Measurements from ENCODE around the gene HSFY1.
"Not testable (repeated sequence)": the region's sequence is repeated elsewhere in the genome, so short reads cannot be mapped to it uniquely, and the experiment has no call there.

- not testable (repeated sequence) for TF ChIP-seq POLR2A (IDR thresholded peaks at IDR 0.05; ENCODE audit: extremely low read depth, insufficient read length); CTCF (IDR thresholded peaks at IDR 0.05; ENCODE audit: low read depth, low read length); MYC (IDR thresholded peaks at IDR 0.05; ENCODE audit: low read depth, low read length); MAX (IDR thresholded peaks at IDR 0.05; ENCODE audit: low read depth, low read length)
Observed at GRCh38 chrY:18565915-18566314, 19.4 kb downstream of the HSFY1 start.

Data from NB4 (cell line).